CMK (cell line): ENCODE results near the gene CSNK1A1L.
"Not testable (repeated sequence)": the region's sequence is repeated elsewhere in the genome, so short reads cannot be mapped to it uniquely, and the experiment has no call there.

Source experiments
- DNase-seq: peaks from one replicate; pipeline ENCODE4 v3.0.0-alpha.2; 2010; ENCODE audit warnings: low read depth

CSNK1A1L gene

GRCh38 chr13:37058910-37059847 lies 46.3 kb downstream of the CSNK1A1L start, which contains the start of gene SUPT20H:
SUPT20H (minus strand) TSS chr13:37059688; CDS start chr13:37051490, 8,198 bp downstream.
- DNase-seq: peak; percentile 29

- DNase-seq: not testable (repeated sequence)
Measured at GRCh38 chr13:37056228-37056627, 49.2 kb downstream of the CSNK1A1L start.
